Measurements from ENCODE around the gene SORCS1.

GRCh38 chr10:106761906-106762305 lies 402.6 kb downstream of the SORCS1 start:
- TF ChIP-seq CTCF (IDR thresholded peaks at IDR 0.05; ENCODE audit: poor library complexity) (no peak), EZH2 (IDR thresholded peaks at IDR 0.05; ENCODE audit: borderline replicate concordance) (no peak)
